ENCODE data around the gene PLA2G2C.

DNA sequence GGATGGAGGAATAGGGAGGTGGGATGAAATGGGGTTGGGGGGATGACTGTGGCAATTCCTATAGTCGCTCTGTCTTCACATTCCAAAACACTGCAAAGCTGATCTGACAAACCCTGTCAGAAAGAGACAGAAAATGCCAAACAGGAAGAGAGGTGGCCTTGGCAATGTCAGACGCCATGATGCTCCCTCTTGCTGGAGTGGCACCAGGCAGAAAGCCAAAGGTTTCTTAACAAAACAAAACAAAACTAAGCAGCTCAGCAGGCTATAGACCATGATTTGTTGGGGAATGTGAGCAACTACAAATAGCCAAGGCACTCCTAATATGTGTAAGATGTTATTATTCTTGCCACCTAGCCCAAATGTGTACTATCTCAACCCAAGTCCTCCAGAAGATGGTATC is 42.9 kb upstream of the PLA2G2C start:
- TF ChIP-seq, protein P1, sequence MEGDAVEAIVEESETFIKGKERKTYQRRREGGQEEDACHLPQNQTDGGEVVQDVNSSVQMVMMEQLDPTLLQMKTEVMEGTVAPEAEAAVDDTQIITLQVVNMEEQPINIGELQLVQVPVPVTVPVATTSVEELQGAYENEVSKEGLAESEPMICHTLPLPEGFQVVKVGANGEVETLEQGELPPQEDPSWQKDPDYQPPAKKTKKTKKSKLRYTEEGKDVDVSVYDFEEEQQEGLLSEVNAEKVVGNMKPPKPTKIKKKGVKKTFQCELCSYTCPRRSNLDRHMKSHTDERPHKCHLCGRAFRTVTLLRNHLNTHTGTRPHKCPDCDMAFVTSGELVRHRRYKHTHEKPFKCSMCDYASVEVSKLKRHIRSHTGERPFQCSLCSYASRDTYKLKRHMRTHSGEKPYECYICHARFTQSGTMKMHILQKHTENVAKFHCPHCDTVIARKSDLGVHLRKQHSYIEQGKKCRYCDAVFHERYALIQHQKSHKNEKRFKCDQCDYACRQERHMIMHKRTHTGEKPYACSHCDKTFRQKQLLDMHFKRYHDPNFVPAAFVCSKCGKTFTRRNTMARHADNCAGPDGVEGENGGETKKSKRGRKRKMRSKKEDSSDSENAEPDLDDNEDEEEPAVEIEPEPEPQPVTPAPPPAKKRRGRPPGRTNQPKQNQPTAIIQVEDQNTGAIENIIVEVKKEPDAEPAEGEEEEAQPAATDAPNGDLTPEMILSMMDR (IDR thresholded peaks at IDR 0.05): no peak
- no peak for TF ChIP-seq POLR2A (IDR thresholded peaks at IDR 0.05)

Measured in vagina (tissue), 2 donors.